GM19324 (cell line): ENCODE results near the gene PCDH1.
A peak's percentile ranks its signal among the peaks of the same experiment; 100 is the strongest.
"Not testable (repeated sequence)": the region's sequence is repeated elsewhere in the genome, so short reads cannot be mapped to it uniquely, and the experiment has no call there.

Experiments
- ATAC-seq: cut with Tn5 transposase; IDR thresholded peaks from one replicate; pipeline ENCODE4 v1.9.1; 2021; ENCODE audit warnings: mild to moderate bottlenecking, moderate library complexity; ENCODE audit not compliant: unreplicated experiment, low FRiP score

Gene PCDH1

DNA sequence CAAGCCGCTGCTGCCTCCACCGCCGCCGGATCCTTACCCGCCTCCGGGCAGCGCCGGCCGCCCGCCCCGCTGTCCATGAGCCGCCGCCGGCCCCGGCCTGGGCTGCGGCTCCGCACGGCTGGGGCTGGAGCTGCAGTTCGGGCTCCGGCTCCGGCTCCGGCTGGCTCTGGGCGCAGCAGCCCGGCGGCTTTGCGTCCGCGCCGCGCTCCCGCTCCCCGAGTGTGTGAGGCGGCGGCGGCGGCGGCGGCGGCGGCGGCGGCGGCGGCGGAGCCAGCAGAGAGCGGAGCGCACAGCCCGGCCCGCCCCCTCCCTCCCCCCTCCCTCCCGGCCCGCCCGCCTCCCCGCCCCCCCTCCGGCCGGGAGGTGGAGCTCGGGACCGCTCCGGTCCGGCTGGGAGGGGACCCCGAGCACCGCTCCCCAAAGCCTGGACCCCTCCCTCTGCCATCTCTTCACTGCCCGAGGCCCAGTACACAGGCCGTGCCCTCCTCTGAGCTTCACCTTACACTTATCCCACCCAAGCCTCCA lies at the start of gene PCDH1:
PCDH1 (minus strand) TSS at position 225 of the 525 bp plus-strand sequence; CDS start at position 77, 148 bp downstream.
- no peak for ATAC-seq

DNA sequence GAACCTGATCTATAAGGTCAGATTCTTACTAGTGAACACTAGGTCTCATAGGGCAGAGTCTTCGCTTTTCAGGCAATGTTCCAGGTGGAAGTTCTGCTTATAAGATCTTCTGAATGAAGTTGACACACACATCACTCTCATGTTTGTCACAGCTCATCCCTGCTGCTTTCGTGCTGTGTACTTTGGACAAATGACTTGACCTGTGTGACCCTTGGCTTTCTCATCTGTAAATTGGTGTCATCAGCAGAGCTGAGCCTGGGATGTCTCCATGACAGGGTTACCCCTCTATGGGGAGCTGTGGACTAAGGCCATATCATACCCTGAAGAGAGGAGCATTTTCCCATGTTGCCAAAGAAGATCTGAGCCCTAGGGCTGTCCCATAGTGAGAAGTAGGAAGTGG lies 48.2 kb upstream of the PCDH1 start:
- no peak for ATAC-seq

DNA sequence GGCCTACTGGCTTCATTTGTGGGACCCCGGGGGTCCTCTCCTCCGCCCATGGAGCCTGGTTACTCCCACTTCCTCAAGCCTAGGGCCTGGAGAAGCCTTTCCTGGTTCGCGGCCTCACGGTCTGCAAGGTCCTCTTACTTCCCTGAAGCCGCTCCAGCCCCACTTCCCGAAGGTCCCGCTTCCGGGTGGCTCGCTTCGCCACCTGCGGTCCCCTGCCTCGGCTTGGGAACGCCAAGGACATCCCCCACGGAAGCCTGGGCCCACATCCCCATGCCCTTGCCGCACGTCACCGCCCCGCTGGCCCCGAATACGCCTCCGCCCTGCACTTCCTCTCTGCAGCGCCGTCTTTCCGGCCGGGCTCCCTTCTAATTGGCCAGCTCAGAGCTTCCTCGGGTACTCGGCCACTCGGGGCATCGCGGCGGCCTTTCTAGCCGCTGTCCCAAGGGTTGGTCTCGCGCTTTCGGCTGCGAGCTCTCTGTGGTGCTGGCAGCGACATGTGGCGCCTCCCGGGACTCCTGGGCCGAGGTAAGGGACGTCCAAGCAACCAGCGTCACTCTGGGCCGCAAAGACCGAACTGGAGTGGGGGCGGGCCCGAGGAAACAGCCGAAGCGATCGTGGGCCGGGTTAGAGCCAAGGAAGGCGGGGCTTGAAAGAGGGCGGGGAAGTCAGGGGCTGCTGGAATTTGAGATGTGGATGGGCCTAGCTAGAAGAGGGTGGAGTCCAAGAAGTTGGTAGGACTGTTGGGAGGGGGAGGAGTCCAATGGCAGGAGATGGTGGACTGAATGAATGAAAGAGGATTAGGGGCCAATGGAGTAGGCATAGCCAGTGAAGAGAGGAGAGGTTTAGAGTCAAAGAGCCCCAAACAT lies 45.5 kb upstream of the PCDH1 start, which contains the start of gene DELE1:
DELE1 (plus strand) TSS at position 424 of the 866 bp plus-strand sequence; CDS start at position 495, 71 bp downstream.
- peak; percentile 99 for ATAC-seq

DNA sequence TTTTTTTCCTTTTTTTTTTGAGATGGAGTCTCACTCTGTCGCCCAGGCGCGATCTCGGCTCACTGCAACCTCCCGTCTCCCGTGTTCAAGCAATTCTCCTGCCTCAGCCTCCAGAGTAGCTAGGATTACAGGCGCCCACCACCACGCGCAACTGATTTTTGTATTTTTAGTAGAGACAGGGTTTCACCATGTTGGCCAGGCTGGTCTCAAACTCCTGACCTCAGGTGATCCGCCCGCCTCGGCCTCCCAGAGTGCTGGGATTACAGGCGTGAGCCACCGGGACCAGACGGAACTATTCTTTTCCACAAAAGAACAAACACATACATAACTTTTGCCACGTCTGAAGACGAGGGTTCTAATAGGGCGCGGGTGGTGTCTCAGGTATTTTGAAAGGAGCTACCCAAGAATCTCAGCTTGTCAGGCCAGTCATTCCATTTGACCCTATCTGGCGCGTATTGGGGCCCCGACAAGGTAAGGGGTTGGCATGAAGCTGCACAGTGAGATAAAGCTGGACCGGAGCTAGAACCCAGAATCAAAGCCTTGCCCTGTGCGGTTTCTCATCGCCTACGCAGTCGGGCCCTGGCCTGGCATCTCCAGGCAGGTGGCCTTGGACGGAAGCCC lies 44.7 kb upstream of the PCDH1 start:
- ATAC-seq: not testable (repeated sequence)

DNA sequence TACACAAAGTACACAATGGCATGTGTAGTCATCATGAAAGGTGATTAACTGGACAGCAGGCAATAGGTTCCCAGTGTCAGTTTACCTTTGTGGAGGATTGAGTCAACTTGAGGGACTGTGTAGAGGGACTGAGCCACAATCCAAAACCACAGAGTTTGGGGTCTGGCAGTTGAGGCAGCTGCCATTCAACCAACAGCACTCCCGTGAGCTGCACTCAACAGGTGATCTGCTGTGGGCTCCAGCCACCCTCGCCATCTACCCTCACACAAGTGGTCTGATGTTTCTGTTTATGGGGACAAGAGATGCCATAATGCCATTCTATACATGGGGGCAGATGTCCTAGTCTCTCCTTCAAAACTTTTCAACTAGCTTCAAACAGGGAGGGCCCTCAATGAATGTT lies 42.6 kb upstream of the PCDH1 start:
- no peak for ATAC-seq

DNA sequence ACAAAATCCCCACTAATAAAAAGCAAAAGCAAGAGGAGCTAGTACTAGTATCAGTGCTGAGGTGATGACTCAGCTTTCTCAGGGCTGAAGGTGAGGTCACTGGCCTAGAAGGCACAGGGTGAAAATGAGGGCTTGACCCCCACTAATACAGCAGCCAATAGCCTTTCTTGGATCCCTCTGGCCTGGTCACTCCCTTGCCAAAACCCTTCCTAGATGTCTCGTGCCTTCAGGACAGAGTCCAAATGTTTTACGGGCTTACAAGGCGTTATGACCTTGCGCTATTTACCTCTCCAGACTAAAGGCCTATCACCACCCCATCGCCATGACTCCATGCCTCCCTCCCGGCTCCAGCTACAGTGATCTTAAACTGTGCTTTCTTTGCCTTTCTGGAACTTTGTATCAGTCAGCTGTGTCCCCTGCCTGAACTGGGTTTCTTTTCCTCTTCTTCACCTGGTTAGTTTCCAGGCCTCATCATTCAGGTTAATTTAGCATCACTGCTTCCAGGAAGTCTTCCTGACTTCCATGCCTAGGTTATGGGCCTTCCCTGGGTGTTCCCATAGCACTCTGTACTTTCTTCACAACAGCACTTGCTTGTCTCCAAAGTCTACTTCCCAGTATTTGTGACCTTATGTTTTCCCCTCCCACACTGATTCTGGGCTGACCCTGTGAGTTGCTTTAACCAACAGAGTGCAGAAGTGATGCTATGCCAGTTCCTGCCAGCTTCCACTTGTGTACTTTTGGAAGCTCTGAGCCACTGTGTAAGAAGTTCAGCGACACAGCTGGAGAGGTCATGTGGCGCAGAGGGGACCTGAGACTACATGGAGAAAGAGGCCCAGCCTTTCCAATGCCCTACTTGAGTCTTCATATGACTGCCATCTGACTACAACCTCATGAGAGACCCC lies 41.3 kb upstream of the PCDH1 start:
- ATAC-seq: no peak

DNA sequence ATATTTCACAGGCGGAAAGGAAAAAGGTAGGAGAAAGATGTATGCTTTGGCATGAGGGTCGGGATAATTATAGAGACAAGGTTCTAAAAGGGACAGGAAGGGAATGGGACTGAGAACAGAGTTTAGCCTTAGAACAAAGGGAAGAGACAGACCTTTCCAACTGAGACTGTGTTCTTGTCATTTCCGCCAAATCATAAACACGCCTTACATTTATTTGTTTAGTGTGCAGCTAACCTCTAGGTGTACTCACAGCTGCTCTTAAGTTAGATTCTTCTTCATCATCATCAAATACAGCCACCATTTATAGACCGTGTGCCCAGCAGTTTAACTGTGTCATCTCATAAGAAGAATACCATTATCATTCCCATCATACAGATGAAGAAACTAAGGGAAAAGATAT lies 39.5 kb upstream of the PCDH1 start:
- no peak for ATAC-seq

DNA sequence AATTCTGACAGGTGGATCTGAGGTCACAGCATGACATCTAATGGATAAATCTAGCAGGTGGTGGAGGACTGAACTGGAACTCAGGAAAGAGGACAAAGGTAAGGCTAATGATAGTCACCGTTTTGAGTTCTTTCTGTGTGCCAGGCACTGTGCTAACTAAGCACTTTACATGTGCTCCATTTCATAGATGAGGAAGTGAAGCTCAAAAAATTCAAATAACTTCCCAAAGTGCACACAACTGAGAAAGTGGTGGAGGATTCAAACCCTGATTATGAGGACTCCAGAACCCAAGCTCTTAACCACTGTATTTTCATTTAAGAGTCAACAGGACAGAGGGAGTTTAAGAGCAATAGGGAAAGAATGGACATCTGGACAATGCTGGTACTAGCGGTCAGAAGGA lies 38.3 kb upstream of the PCDH1 start:
- ATAC-seq: no peak

DNA sequence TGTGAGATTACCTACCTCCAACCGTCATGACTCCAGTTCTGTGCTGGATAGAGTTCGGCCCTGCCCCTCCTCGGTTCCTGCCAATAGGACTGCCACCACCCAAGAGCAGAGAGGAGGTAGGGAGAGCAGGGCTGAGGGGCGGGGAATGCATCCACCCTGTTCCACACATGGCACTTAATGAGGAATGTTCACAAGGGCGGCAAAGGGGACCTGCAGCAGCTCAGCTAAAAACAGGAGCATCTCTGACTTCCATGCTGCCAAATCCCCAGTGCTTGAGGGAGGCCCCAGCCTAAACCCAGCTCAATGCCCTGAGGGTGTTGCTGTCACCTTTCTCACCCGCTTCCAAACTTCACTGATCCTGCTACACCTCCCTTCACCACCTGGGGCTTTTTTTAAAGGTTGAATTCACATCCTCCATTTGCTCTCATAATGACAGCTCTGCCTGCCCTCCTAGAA lies 37.7 kb upstream of the PCDH1 start:
- ATAC-seq: no peak

DNA sequence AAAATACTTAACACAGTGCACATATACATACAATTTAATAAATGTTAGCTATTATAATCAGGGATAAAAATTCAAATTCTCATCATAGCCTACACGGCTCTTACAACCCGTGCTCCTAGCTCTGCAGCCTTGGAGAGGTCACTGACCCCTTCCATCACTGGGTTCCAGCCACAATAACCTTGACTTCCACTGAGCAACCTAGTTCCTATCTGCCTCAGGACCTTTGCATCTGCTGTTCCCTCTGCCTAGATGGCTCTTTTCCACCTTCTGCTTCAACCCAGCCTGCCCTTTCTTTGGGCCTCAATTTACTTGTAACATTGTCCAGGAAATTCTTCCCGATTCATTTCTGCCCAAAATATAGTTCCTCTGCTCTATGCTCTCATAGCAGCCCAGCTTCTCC lies 36.6 kb upstream of the PCDH1 start:
- ATAC-seq: no peak

DNA sequence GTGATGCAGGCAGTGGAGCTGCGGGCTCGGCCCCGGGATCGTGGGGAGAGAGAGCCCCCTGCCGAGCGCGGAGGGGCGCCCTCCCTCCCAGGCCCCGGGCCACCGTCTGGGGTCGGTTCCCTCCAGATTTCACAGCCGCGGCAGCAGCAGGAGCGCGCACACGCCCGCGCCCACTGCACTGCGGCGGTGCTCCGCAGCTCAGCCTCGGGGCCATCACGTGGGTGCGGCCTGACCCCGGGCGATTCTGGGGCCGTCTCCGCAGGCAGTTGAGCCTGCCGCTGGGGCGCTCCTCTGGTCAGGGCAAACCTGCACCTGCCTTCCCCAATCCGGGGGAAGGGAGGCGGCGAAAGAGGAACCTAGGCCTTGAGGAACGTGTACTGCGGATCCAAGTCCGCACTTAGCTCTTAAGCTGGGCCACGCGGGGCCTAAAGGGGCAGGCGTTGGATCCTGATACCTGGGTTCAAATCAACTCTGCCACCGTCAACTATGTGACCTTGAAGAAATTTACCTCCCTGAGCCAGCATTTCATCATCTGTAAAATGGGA lies 36.1 kb upstream of the PCDH1 start:
- ATAC-seq: peak; percentile 71

DNA sequence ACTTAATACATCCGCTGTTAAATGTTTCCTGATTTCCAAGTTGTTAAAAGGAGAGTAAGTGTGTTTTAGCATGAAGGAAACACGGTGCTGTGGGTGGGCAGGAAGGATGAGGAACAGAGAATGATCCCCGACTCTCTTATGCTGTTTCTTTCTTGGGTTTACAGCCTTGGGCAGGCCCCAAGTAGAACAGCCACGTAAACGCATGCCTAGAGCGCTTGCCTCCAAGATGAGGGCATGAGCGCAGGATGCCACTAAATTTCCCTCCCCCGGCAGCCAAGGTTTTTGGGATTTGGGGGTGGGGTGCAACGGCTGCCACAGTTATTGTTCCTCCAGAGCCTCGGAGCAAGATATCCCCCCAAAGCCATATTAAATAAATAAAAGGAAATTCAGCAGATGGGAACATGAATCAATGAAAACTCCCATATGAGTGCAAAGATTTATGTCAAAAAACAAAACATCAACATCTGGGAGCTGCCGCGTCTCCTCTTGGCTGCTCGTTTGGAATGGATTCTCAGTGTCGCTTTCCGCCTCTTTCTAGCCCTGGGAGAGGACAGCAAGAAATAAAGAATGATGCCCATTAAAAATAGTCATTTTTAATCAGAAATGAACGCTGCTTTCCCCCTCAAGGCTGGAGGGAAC lies 35.5 kb upstream of the PCDH1 start:
- no peak for ATAC-seq

DNA sequence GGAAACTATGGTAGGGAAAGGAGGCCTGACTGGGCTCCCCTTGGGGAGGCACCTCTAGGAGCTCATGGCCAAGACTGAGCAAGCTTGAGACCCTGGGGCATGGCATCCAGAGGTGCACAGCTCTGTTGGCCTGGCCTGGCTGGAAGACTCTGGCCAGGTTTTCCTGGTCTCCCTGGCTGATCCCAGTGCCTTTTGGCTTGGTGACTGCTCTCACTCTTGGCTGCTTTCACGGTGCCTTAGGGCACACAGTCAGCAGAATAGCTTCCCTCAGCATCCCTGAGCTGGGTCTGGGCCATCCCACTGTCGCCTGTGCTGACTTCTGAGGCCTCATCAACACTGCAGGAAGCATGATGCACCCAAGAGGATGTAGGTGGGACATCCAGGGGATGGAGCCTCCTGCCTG lies 32.1 kb upstream of the PCDH1 start:
- ATAC-seq: no peak

DNA sequence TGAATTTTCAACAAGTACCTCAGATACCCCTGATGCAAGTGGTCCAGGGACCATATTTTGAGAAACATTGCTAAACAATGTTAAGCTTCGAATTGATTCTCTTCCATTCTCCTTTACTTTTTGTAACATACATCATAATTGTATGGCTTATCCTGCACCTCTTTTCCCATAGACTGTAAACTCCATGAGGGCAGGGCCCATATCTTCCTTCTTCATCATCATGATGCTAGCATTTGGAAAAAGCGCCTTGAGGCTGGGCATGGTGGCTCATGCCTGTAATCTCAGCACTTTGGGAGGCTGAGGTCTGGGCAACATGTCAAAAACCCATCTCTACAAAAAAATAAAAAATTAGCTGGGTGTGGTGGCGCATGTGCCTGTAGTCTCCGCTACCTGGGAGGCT lies 31.0 kb upstream of the PCDH1 start:
- ATAC-seq: no peak

DNA sequence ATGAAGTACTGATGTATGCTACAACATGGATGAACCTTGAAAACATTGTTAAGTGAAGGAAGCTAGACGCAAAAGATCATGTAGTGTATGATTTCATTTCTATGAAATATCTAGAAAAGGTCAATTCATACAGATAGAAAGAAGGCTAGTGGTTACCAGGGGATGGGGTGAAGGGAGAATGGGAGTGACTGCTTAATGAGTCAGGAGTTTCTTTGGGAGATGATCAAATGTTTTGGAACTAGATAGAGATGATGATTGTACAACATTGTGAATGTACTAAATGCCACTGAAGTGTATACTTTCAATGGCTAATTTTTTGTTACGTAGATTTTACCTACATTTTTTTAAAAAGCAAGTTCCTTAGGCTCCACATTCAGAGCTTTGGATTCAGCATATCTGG lies 30.6 kb upstream of the PCDH1 start:
- no peak for ATAC-seq

DNA sequence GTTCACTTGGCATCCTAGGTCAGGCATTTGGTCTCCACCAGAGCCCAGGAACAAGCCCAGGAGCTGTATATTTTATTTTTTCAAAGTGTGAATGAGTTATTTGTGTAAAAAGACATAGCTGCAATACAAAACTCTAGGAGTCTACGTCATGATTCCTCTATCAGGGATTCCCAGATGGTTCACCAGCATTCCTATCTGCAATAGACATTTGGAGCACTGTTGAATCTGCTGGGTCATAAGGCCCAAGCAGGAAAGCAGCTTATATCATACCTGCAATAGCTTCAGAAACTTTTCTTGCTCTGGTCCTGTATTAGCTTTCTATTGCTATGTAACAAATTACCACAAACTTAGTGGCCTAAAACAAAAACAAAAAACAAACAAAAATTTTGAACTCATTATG lies 28.8 kb upstream of the PCDH1 start:
- no peak for ATAC-seq

DNA sequence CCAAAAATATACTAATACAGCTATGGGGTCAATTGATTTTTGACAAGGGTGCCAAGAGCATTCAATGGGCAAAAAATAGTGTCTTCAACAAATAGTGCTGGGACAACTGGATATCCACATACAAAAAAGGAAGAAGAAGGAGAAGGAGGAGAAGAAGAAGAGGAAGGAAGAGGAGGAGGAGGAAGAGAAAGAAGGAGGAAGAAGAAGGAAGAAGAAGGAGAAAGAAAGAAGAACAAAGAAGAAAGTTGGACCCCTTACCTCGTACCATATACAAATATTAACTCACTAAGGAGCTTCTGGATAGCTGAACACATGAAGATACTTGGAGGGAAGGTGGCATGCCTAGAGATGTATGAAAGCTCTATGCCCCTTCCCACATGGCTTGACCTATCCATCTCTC lies 28.3 kb upstream of the PCDH1 start:
- no peak for ATAC-seq

DNA sequence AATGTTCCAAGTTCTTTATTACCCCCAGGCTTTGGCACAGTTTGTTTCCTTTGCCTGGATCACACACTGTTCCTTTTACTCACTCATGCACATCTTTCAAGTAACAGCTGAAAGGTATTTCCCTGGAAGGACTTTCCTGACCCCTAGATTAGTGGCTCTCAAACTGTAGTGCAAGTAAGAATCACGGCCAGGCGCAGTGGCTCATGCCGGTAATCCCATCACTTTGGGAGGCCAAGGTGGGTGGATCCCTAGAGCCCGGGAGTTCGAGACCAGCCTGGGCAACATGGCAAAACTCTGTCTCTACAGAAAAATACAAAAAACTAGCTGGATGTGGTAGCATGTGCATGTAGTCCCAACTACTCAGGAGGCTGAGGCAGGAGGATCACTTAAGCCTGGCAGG lies 26.3 kb upstream of the PCDH1 start:
- no peak for ATAC-seq

DNA sequence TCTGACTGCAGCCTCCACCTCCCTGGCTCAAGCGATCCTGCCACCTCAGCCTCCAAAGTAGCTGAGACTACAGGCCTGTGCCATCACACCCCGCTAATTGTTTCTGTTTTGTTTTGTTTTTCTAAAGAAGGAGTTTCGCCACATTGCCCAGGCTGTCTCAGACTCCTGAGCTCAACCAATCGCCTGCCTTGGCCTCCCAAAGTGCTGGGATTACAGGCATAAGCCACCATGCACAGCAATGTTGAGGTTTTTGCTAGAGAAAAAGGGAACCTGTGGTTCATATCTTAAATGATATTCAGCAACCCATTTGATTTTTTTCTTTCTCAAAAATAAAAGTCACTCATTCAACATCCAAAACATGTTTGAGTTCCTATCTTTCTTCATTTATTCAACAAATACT lies 25.1 kb upstream of the PCDH1 start:
- no peak for ATAC-seq
